GM18508 (cell line): ENCODE measurements around the gene MOB4.
"Not testable (repeated sequence)": the region's sequence is repeated elsewhere in the genome, so short reads cannot be mapped to it uniquely, and the experiment has no call there.

Experiments
- ATAC-seq: cut with Tn5 transposase; IDR thresholded peaks from one replicate; pipeline ENCODE4 v1.9.1; 2021; ENCODE audit warnings: moderate number of reproducible peaks; ENCODE audit not compliant: insufficient read depth, unreplicated experiment

Gene MOB4

GRCh38 chr2:197578294-197578693, 62.4 kb downstream of the MOB4 start:
- not testable (repeated sequence) for ATAC-seq

- not testable (repeated sequence) for ATAC-seq
These were observed 64.3 kb downstream of the MOB4 start for GRCh38 chr2:197580166-197580565.

GRCh38 chr2:197587255-197587654, 71.4 kb downstream of the MOB4 start:
- not testable (repeated sequence) for ATAC-seq

GRCh38 chr2:197591339-197592072, 75.6 kb downstream of the MOB4 start:
- no peak for ATAC-seq

GRCh38 chr2:197596766-197597165, 80.9 kb downstream of the MOB4 start:
- no peak for ATAC-seq

- ATAC-seq: no peak
These were observed 81.3 kb downstream of the MOB4 start for GRCh38 chr2:197597166-197597565.

GRCh38 chr2:197598450-197598849, 82.6 kb downstream of the MOB4 start:
- no peak for ATAC-seq

GRCh38 chr2:197599285-197599965, 83.6 kb downstream of the MOB4 start:
- ATAC-seq: no peak

GRCh38 chr2:197600306-197600705, 84.4 kb downstream of the MOB4 start:
- ATAC-seq: no peak

GRCh38 chr2:197601726-197602125, 85.9 kb downstream of the MOB4 start:
- no peak for ATAC-seq
